Astrocyte (in vitro differentiated cells and primary cell): Measurements from ENCODE around the gene EVC.
A peak's percentile ranks its signal among the peaks of the same experiment; 100 is the strongest.

Experiments used
- EZH2 ChIP-seq: IDR thresholded peaks from 2 replicates; pipeline ENCODE4 v1.6.1; 2012; ENCODE audit warnings: mild to moderate bottlenecking, low read length, inconsistent platforms; ENCODE audit not compliant: insufficient read depth
- TF ChIP-seq, protein P1 (sequence below): IDR thresholded peaks from 2 replicates; pipeline ENCODE4 v1.5.1; 2011; ENCODE audit warnings: low read depth, mild to moderate bottlenecking, inconsistent platforms, low read length, moderate library complexity; ENCODE audit not compliant: insufficient read depth

- TF ChIP-seq, protein P1, sequence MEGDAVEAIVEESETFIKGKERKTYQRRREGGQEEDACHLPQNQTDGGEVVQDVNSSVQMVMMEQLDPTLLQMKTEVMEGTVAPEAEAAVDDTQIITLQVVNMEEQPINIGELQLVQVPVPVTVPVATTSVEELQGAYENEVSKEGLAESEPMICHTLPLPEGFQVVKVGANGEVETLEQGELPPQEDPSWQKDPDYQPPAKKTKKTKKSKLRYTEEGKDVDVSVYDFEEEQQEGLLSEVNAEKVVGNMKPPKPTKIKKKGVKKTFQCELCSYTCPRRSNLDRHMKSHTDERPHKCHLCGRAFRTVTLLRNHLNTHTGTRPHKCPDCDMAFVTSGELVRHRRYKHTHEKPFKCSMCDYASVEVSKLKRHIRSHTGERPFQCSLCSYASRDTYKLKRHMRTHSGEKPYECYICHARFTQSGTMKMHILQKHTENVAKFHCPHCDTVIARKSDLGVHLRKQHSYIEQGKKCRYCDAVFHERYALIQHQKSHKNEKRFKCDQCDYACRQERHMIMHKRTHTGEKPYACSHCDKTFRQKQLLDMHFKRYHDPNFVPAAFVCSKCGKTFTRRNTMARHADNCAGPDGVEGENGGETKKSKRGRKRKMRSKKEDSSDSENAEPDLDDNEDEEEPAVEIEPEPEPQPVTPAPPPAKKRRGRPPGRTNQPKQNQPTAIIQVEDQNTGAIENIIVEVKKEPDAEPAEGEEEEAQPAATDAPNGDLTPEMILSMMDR, result peak; percentile 63
- TF ChIP-seq EZH2, result no peak
Observed at GRCh38 chr4:5824635-5825034, 113.6 kb downstream of the EVC start.
